Stimulated activated naive CD8-positive, alpha-beta T cell treated with anti-CD3 and anti-CD28 coated beads, Interleukin-15, amount 100 ng/mL, for 72 hours (primary cell): Measurements from ENCODE around the gene DZIP1L.

Source experiments
- ATAC-seq: fragments of 150-1000 bp; cut with Tn5 transposase; 2 replicates; pipeline ENCODE4 v1.10.0; 2021; ENCODE audit warnings: mild to moderate bottlenecking, moderate library complexity
- DNase-seq, 2 donors: peaks; one replicate each; pipeline ENCODE4 v3.0.0; 2021 to 2022
- H3K27ac Mint-ChIP-seq, 2 donors: one replicate each; pipeline ENCODE4 v1.8.0; 2022; ENCODE audit warnings: mild to moderate bottlenecking in 2 of 2, mixed read lengths in 2 of 2, moderate library complexity in 2 of 2
- H3K27me3 Mint-ChIP-seq: one replicate; pipeline ENCODE4 v1.8.0; 2022; ENCODE audit warnings: mixed read lengths
- H3K4me1 Mint-ChIP-seq: one replicate; pipeline ENCODE4 v1.8.0; 2022; ENCODE audit warnings: mild to moderate bottlenecking, mixed read lengths
- H3K4me3 Mint-ChIP-seq, 2 donors: one replicate each; pipeline ENCODE4 v1.8.0; 2022; ENCODE audit warnings: mild to moderate bottlenecking in 2 of 2, mixed read lengths in 2 of 2, moderate library complexity in 1 of 2
- H3K9me3 Mint-ChIP-seq, 2 donors: one replicate each; pipeline ENCODE4 v1.8.0; 2022; ENCODE audit warnings: mixed read lengths in 2 of 2

DZIP1L gene

GRCh38 chr3:138042043-138042442 lies 73.4 kb downstream of the DZIP1L start:
- H3K4me1 Mint-ChIP-seq = no peaks in the 10 kb centered on the region
- peaks cover 66% of the 10 kb centered on the region for H3K27me3 Mint-ChIP-seq
- no peak overlapping the region for H3K4me3 Mint-ChIP-seq
- no peak overlapping the region for H3K27ac Mint-ChIP-seq
- no peaks in the 10 kb centered on the region for H3K9me3 Mint-ChIP-seq
- DNase-seq = no peak
- ATAC-seq = no peak

GRCh38 chr3:138038725-138039462 lies 76.5 kb downstream of the DZIP1L start:
- Mint-ChIP-seq H3K27ac (peak overlapping the region in 1 of 2 donors; percentile 29), H3K9me3 (no peaks in the 10 kb centered on the region), H3K27me3 (peaks cover 48% of the 10 kb centered on the region), H3K4me3 (no peak overlapping the region), H3K4me1 (no peaks in the 10 kb centered on the region)
- ATAC-seq = no peak
- DNase-seq = no peak

GRCh38 chr3:138036572-138036971 lies 78.8 kb downstream of the DZIP1L start:
- Mint-ChIP-seq H3K4me1 (no peaks in the 10 kb centered on the region), H3K4me3 (no peak overlapping the region), H3K9me3 (no peaks in the 10 kb centered on the region), H3K27ac (no peak overlapping the region), H3K27me3 (peaks cover 62% of the 10 kb centered on the region)
- DNase-seq (no peak), ATAC-seq (no peak)

GRCh38 chr3:138034918-138035317 lies 80.5 kb downstream of the DZIP1L start:
- H3K27ac Mint-ChIP-seq = no peak overlapping the region
- DNase-seq (no peak), ATAC-seq (no peak)
- peaks cover 58% of the 10 kb centered on the region for H3K27me3 Mint-ChIP-seq
- H3K4me3 Mint-ChIP-seq = no peak overlapping the region
- H3K9me3 Mint-ChIP-seq = no peaks in the 10 kb centered on the region
- no peaks in the 10 kb centered on the region for H3K4me1 Mint-ChIP-seq

DNA sequence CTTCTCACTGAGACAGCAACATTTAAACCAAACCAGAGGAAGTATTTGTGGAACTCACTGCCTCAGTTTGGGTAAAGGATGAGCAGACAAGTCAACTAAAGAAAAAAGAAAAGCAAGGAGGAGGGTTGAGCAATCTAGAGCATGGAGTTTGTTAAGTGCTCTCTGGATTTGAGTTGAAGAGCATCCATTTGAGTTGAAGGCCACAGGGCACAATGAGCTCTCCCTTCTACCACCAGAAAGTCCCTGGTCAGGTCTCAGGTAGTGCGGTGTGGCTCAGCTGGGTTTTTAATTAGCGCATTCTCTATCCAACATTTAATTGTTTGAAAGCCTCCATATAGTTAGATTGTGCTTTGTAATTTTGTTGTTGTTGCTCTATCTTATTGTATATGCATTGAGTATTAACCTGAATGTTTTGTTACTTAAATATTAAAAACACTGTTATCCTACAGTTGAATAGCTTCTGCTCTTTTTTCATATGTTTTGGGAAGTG lies 82.2 kb downstream of the DZIP1L start:
- H3K4me3 Mint-ChIP-seq = no peak overlapping the region
- peaks cover 44% of the 10 kb centered on the region for H3K27me3 Mint-ChIP-seq
- no peaks in the 10 kb centered on the region for H3K9me3 Mint-ChIP-seq
- no peak overlapping the region for H3K27ac Mint-ChIP-seq
- DNase-seq (no peak), ATAC-seq (no peak)
- no peaks in the 10 kb centered on the region for H3K4me1 Mint-ChIP-seq

DNA sequence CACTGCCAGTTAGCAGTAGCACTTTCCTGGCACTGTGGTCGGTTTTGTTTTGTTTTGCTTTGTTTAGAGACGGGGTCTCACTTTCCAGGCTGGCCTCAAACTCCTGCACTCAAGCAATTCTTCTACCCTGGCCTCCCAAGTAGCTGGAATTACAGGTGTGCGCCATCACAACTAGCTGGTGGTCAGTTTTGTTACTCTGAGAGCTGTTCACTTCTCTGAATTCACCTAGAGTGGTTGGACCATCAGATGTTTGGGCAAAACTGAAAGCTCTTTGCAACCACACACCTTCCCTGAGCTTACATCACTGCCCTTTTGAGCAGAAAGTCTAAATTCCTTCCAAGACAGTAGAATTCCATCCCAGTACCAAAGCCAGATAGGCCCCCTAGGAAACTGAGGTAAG lies 82.8 kb downstream of the DZIP1L start:
- Mint-ChIP-seq H3K9me3 (no peaks in the 10 kb centered on the region), H3K4me3 (no peak overlapping the region), H3K27ac (no peak overlapping the region), H3K4me1 (no peaks in the 10 kb centered on the region), H3K27me3 (peaks cover 37% of the 10 kb centered on the region)
- ATAC-seq (no peak), DNase-seq (no peak)

GRCh38 chr3:138031536-138031935 lies 83.9 kb downstream of the DZIP1L start:
- peak overlapping the region; percentile 24 to 73 for H3K27ac Mint-ChIP-seq
- no peaks in the 10 kb centered on the region for H3K4me1 Mint-ChIP-seq
- ATAC-seq (peak; percentile 26), DNase-seq (no peak)
- H3K27me3 Mint-ChIP-seq = peaks cover 42% of the 10 kb centered on the region
- no peak overlapping the region for H3K4me3 Mint-ChIP-seq
- H3K9me3 Mint-ChIP-seq = no peaks in the 10 kb centered on the region

GRCh38 chr3:138030734-138031280 lies 84.6 kb downstream of the DZIP1L start:
- no peak for DNase-seq
- no peaks in the 10 kb centered on the region for H3K4me1 Mint-ChIP-seq
- H3K27me3 Mint-ChIP-seq = peaks cover 49% of the 10 kb centered on the region
- H3K27ac Mint-ChIP-seq = no peak overlapping the region
- ATAC-seq = no peak
- H3K9me3 Mint-ChIP-seq = no peaks in the 10 kb centered on the region
- no peak overlapping the region for H3K4me3 Mint-ChIP-seq

GRCh38 chr3:138027821-138028220 lies 87.6 kb downstream of the DZIP1L start:
- H3K4me3 Mint-ChIP-seq = no peak overlapping the region
- DNase-seq (no peak), ATAC-seq (no peak)
- H3K4me1 Mint-ChIP-seq = no peaks in the 10 kb centered on the region
- H3K27ac Mint-ChIP-seq = no peak overlapping the region
- H3K9me3 Mint-ChIP-seq = no peaks in the 10 kb centered on the region
- H3K27me3 Mint-ChIP-seq = peaks cover 41% of the 10 kb centered on the region

DNA sequence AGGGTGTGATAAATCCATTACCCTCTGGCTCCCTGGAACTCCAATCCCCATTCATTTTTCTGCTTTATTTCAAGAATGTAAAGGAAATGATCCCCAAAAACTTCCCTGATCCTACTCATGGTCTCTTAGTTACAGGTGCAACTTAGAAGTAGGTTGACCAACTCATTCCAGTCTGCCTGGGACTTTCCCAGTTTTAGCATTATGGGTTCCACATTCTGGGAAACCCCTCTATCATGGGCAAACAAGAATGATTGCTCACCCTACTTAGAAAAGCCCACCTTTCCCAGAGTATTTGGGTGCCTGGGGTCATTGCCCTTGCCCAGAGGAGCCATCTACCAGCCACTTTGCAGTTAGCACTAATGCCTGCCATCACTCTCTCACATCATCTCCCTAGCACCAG lies 89.9 kb downstream of the DZIP1L start:
- Mint-ChIP-seq H3K9me3 (no peaks in the 10 kb centered on the region), H3K27ac (no peak overlapping the region), H3K4me3 (no peak overlapping the region), H3K4me1 (no peaks in the 10 kb centered on the region), H3K27me3 (peaks cover 25% of the 10 kb centered on the region)
- ATAC-seq = no peak
- DNase-seq = no peak

DNA sequence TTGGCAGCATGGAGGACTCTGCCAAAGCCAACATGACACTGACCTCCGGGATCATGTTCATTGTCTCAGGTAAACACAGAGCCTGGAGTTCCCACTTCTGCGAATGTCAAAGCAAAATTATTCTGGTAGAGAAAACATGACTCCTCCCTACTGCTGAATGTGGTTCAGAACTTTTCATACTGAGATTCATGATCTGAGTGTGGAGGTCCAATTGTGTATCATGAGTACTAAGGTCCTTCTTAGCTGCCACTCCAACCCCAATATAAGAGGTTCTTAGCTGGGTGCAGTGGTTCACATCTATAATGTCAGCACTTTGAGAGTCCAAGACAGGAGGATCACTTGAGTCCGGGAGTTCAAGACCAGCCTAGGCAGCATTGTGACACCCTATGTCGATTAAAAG lies 91.7 kb downstream of the DZIP1L start:
- Mint-ChIP-seq H3K4me3 (no peak overlapping the region), H3K4me1 (no peaks in the 10 kb centered on the region), H3K27ac (no peak overlapping the region), H3K27me3 (peaks cover 25% of the 10 kb centered on the region), H3K9me3 (no peaks in the 10 kb centered on the region)
- DNase-seq (no peak), ATAC-seq (peak; percentile 54)

- Mint-ChIP-seq H3K4me1 (no peaks in the 10 kb centered on the region), H3K27me3 (peaks cover under 1% of the 10 kb centered on the region), H3K4me3 (no peak overlapping the region), H3K27ac (no peak overlapping the region), H3K9me3 (no peaks in the 10 kb centered on the region)
- DNase-seq (no peak), ATAC-seq (no peak)
Measured at GRCh38 chr3:138019281-138020069, 95.9 kb downstream of the DZIP1L start.

DNA sequence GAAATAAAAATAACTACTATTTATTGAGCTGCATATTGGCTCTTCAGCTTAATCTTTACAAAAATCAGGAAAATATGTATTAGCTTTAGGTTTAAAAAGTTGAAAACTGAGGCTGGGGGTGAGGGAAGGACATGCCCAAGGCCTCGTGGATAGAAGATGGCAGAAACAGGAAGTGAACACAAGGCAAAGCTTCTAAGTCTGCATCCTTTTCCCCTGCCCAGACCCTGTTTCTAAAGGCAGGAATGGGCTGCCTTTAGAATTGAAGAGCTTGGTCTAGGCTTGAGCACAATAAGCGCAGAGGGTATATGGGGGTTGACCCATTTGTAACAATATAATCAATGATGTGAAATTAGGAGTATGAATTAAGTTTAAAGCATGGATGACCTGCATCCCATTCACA lies 99.3 kb downstream of the DZIP1L start:
- Mint-ChIP-seq H3K9me3 (no peaks in the 10 kb centered on the region), H3K4me1 (no peaks in the 10 kb centered on the region), H3K4me3 (no peak overlapping the region), H3K27me3 (peaks cover 13% of the 10 kb centered on the region), H3K27ac (no peak overlapping the region)
- DNase-seq (no peak), ATAC-seq (no peak)

GRCh38 chr3:138012526-138012925 lies 102.9 kb downstream of the DZIP1L start:
- no peak for DNase-seq
- Mint-ChIP-seq H3K27me3 (peaks cover 13% of the 10 kb centered on the region), H3K9me3 (no peaks in the 10 kb centered on the region), H3K4me3 (no peak overlapping the region), H3K4me1 (no peaks in the 10 kb centered on the region), H3K27ac (no peak overlapping the region)
- no peak for ATAC-seq
